Neural crest cell (in vitro differentiated cells): Measurements from ENCODE around the gene FAHD1. TPM values are rescaled to one million over a fixed set of nuclear protein-coding genes. Genes with fewer than 3 reads are reported as not detected.

Experiments used
- DNase-seq: peaks from one replicate; pipeline ENCODE4 v3.0.0; 2021; ENCODE audit warnings: low read depth, mixed read lengths, low spot score
- H3K27ac Mint-ChIP-seq: one replicate; pipeline ENCODE4 v1.8.0; 2021; ENCODE audit warnings: mild to moderate bottlenecking, mixed read lengths; ENCODE audit not compliant: unreplicated experiment
- H3K27me3 Mint-ChIP-seq: 2 replicates; pipeline ENCODE4 v1.8.0; 2021; ENCODE audit warnings: low read depth, mild to moderate bottlenecking, mixed read lengths
- H3K36me3 Mint-ChIP-seq: 2 replicates; pipeline ENCODE4 v1.8.0; 2021; ENCODE audit warnings: low read depth, mild to moderate bottlenecking, mixed read lengths
- H3K4me1 Mint-ChIP-seq: 2 replicates; pipeline ENCODE4 v1.8.0; 2021; ENCODE audit warnings: mixed read lengths
- H3K4me3 Mint-ChIP-seq: one replicate; pipeline ENCODE4 v1.8.0; 2021; ENCODE audit warnings: mild to moderate bottlenecking, mixed read lengths
- H3K9me3 Mint-ChIP-seq: 2 replicates; pipeline ENCODE4 v1.8.0; 2021; ENCODE audit warnings: mixed read lengths
- total RNA-seq: library from RNA; stranded (reverse); gene quantifications from 2 replicates; pipeline ENCODE4 v1.2.1, GENCODE V29; 2021
- TF ChIP-seq, protein P1 (sequence below): fragments of 200-600 bp; sonication (generic); conservative IDR thresholded peaks from 2 replicates; pipeline ENCODE4 v1.5.0; 2021; ENCODE audit warnings: antibody characterized with exemption, mild to moderate bottlenecking

Gene FAHD1
- total RNA-seq, 1 donor from 2014 or later, result 27.2 TPM

DNA sequence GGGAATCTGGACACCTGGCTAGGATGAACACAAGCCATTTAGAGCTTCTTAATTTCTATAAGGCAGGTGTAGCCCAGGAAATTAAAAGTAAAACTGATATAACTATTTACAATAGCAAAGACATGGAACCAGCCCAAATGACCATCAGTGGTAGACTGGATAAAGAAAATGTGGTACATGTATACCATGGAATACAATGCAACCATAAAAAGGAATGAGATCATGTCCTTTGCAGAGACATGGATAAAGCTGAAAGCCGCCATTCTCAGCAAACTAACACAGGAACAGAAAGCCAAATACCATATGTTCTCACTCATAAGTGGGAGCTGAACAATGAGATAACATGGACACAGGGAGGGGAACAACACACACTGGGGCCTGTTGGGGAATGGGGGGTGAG, 19.4 kb downstream of the FAHD1 start:
- no peaks in the 10 kb centered on the region for H3K9me3 Mint-ChIP-seq
- TF ChIP-seq, protein P1, sequence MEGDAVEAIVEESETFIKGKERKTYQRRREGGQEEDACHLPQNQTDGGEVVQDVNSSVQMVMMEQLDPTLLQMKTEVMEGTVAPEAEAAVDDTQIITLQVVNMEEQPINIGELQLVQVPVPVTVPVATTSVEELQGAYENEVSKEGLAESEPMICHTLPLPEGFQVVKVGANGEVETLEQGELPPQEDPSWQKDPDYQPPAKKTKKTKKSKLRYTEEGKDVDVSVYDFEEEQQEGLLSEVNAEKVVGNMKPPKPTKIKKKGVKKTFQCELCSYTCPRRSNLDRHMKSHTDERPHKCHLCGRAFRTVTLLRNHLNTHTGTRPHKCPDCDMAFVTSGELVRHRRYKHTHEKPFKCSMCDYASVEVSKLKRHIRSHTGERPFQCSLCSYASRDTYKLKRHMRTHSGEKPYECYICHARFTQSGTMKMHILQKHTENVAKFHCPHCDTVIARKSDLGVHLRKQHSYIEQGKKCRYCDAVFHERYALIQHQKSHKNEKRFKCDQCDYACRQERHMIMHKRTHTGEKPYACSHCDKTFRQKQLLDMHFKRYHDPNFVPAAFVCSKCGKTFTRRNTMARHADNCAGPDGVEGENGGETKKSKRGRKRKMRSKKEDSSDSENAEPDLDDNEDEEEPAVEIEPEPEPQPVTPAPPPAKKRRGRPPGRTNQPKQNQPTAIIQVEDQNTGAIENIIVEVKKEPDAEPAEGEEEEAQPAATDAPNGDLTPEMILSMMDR, result no peak
- no peaks in the 10 kb centered on the region for H3K4me1 Mint-ChIP-seq
- H3K27ac Mint-ChIP-seq, result no peak overlapping the region
- peaks cover 47% of the 10 kb centered on the region for H3K27me3 Mint-ChIP-seq
- H3K4me3 Mint-ChIP-seq, result no peak overlapping the region
- no peak for DNase-seq
- H3K36me3 Mint-ChIP-seq, result no peaks in the 10 kb centered on the region

DNA sequence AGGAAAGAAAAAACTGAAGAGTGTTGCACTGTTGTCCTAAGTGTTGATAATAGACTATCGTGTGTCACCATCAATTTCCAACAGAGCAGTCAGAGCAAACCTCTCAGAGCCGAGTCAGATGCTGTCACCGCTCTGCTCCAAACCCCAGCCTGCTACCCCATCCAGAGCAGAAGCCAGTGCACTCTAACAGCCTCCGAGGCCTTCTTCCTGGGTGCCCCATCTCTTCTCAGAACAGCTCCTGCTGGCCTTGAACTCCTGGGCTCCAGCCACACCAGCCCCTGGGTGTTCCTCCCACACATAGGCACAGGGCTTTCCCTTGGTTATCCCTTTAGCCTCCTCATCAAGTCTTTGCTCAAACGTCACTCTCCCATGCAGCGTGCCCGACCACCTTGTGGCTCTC, 24.0 kb downstream of the FAHD1 start:
- Mint-ChIP-seq H3K4me1 (no peaks in the 10 kb centered on the region), H3K9me3 (no peaks in the 10 kb centered on the region), H3K4me3 (no peak overlapping the region), H3K27me3 (peaks cover 85% of the 10 kb centered on the region), H3K27ac (no peak overlapping the region), H3K36me3 (no peaks in the 10 kb centered on the region)
- no peak for DNase-seq
- TF ChIP-seq, protein P1, result no peak

DNA sequence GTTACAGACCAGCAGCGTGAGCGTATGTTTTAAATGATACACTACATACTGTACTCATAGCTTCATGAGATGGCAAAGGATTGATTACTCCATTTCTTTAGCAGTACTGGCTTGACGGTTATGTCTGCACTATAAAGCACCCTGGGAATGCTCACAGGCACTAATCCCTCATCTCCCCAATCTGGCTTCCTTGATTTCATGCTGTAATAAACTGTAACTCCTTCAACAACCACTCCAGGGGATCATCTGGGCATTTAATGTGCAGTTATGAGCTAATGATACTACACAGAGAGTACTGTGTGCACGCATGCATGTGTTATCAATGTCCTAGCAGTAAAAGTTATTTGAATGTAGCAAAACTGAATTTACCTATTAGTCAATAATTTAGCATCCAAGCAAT, 24.8 kb downstream of the FAHD1 start:
- Mint-ChIP-seq H3K36me3 (no peaks in the 10 kb centered on the region), H3K9me3 (no peaks in the 10 kb centered on the region)

DNA sequence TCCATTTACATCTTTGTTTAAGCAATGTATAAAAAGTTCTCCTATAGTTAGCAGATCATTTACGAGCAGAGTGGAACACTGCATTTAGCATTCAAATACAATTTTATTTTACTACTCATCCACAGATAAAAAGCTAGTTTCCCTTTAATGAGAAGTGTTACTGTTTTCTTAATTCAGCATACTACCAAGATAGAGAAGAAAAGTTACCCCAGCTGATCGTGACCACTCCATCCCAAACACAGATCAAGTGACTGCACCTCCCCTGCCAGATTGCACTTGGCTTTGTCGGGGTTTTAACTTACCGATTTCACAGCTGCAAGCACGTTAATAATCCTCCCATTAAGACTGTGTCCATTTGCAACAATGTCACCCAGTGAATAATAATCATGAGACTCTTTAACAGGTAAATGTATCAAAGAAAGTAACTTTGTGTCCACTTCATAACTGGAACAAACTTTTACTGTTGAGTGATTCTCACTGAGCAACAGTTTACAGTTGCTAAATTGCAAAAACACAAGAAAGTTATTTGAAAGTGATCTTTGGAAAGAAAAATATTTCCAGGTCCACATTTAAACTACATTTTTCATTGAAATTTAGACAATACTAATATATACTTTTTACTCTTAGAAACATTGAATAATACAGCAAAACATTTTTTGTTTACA, 30.6 kb downstream of the FAHD1 start:
- no peak overlapping the region for H3K4me3 Mint-ChIP-seq
- H3K4me1 Mint-ChIP-seq, result peaks cover 6% of the 10 kb centered on the region
- no peak overlapping the region for H3K27ac Mint-ChIP-seq
- H3K27me3 Mint-ChIP-seq, result peaks cover 92% of the 10 kb centered on the region
- DNase-seq, result no peak
- H3K36me3 Mint-ChIP-seq, result no peaks in the 10 kb centered on the region
- no peaks in the 10 kb centered on the region for H3K9me3 Mint-ChIP-seq
- TF ChIP-seq, protein P1, result no peak

More for the DNA sequence above, 24.8 kb downstream of the FAHD1 start:
- Mint-ChIP-seq H3K27me3 (peaks cover 79% of the 10 kb centered on the region), H3K4me1 (no peaks in the 10 kb centered on the region), H3K4me3 (no peak overlapping the region), H3K27ac (no peak overlapping the region)
- TF ChIP-seq, protein P1, result no peak
- DNase-seq, result no peak

DNA sequence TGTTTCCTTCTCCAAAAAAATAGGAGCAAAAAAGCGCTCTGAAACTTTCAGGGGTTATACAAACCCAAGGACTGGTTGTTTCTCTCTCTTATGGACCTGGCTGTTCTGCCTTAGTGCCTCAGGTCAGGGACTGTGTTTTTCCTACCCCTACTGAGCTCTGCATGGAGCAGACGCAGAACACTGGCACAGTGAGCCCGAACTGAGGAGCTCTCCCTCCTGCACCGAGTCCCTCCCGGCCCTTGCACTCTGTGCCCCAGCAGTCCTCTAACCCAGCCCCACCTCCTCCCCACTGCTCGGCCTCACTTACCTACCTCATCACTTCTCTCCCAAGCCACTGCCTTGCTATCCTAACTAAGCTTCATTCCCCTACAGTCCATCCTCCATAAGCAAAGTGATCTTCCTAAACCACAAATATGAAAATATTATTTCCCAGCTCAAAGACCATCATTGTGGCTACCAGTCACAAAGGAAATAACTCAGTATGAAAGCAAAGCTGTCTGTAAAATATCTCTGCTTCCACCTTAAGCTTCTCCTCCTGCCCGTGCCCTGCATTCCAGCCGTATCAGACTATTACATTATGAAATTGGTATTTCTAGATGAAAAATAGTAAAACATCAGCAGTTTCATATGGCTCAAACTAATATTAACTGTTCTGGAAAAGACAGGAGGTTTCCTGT, 31.3 kb downstream of the FAHD1 start:
- Mint-ChIP-seq H3K36me3 (no peaks in the 10 kb centered on the region), H3K27me3 (peaks cover 89% of the 10 kb centered on the region), H3K9me3 (no peaks in the 10 kb centered on the region), H3K4me1 (peaks cover 6% of the 10 kb centered on the region), H3K4me3 (no peak overlapping the region), H3K27ac (no peak overlapping the region)
- TF ChIP-seq, protein P1, result no peak
- no peak for DNase-seq
